SK-MEL-5 (cell line): ENCODE results near the gene PCDH9. TPM values are rescaled to one million over a fixed set of nuclear protein-coding genes. Genes with fewer than 3 reads are reported as not detected.

Source experiments
- small RNA-seq, 2 experiments: library from RNA; depleted of rRNA; stranded (forward); fragments of <200 nt; gene quantifications; one replicate each; pipeline ENCODE3, GENCODE V24; 2014
- total RNA-seq: library from RNA; depleted of rRNA; stranded (reverse); fragments of >200 nt; shearing (Covaris generic); gene quantifications from 2 replicates; pipeline ENCODE4 v1.2.3, GENCODE V29; 2014

Gene PCDH9
- total RNA-seq, 1 experiment from 2014 or later = 1.4 TPM

Small RNA genes within 50 kb of the gene (small RNA-seq; reads per million reads assigned to genes)
- 0 reads per million in 2 experiments for gene RNU7-87P
